Endothelial cell of umbilical vein (primary cell): Measurements from ENCODE around the gene OVOL1. TPM values are rescaled to one million over a fixed set of nuclear protein-coding genes. Genes with fewer than 3 reads are reported as not detected.

Source experiments
- BruUV-seq: library from RNA; stranded (reverse); fragments of 400-500 nt; replicated peaks from 2 replicates; lab custom pipeline; 2021; lab: Mats Ljungman, UMichigan
- CTCF ChIA-PET: fragments of 300-600, 350-600 bp; sonication (Branson Sonifier 250); formaldehyde crosslinking; loops from one replicate; lab custom pipeline; 2021; ENCODE audit warnings: antibody characterized with exemption, inconsistent platforms; lab: Charles Lee
- POLR2A ChIA-PET: fragments of 300-600, 350-600 bp; sonication (Branson Sonifier 250); formaldehyde crosslinking; loops from one replicate; lab custom pipeline; 2021; ENCODE audit warnings: antibody characterized with exemption, inconsistent platforms; lab: Charles Lee
- DNase-seq: peaks from one replicate; pipeline ENCODE4 v3.0.0-alpha.2; 2011; ENCODE audit warnings: low read depth, low spot score
- FAIRE-seq: peaks from 2 replicates; lab custom pipeline; 2011; peaks lifted over from hg19 to GRCh38; lab: Jason Lieb, UNC
- H2AFZ ChIP-seq: 2 replicates; pipeline ENCODE4 v1.6.0; 2012; ENCODE audit warnings: low read depth, low read length, control low read depth, inconsistent platforms
- H3K27ac ChIP-seq: 2 replicates; pipeline ENCODE4 v1.5.1; 2011; ENCODE audit warnings: low read depth, mild to moderate bottlenecking, control low read depth, low read length, moderate library complexity; ENCODE audit not compliant: insufficient read depth
- H3K27me3 ChIP-seq, 2 experiments: 2 replicates each; pipeline versions ENCODE4 v1.6.0 to v1.6.1; 2011; ENCODE audit warnings: low read length in 2 of 2, mixed read lengths in 1 of 2; ENCODE audit not compliant: control insufficient read depth in 2 of 2, insufficient read depth in 2 of 2
- H3K36me3 ChIP-seq, 2 experiments: 2 replicates in 1 of 2; 3 replicates in 1 of 2; pipeline ENCODE4 v1.5.1; 2011; ENCODE audit warnings: low read length in 2 of 2, mild to moderate bottlenecking in 1 of 2, moderate library complexity in 1 of 2; ENCODE audit not compliant: control insufficient read depth in 2 of 2, insufficient read depth in 2 of 2; ENCODE audit errors: extremely low read depth in 1 of 2
- H3K4me1 ChIP-seq: 3 replicates; pipeline ENCODE4 v1.5.1; 2011; ENCODE audit warnings: mild to moderate bottlenecking, low read length; ENCODE audit not compliant: control insufficient read depth, insufficient read depth; ENCODE audit errors: extremely low read depth
- H3K4me2 ChIP-seq: 2 replicates; pipeline ENCODE4 v1.6.1; 2011; ENCODE audit warnings: low read length, control low read depth, mixed read lengths; ENCODE audit not compliant: insufficient read depth
- H3K4me3 ChIP-seq, 3 experiments: fragments of 200-600 bp in 1 of 3; sonication (generic), shearing (Covaris generic) in 1 of 3; replicated peaks in 1 of 3; 2 replicates each; pipeline ENCODE4 v1.5.1; 2011 to 2016; ENCODE audit warnings: control low read depth in 3 of 3, low read length in 3 of 3, mild to moderate bottlenecking in 2 of 3, inconsistent platforms in 1 of 3, low read depth in 1 of 3, moderate library complexity in 1 of 3; ENCODE audit not compliant: insufficient read depth in 1 of 3
- H3K79me2 ChIP-seq: 2 replicates; pipeline ENCODE4 v1.6.0; 2012; ENCODE audit warnings: low read length, inconsistent platforms; ENCODE audit not compliant: control insufficient read depth, insufficient read depth
- H3K9ac ChIP-seq: replicated peaks from 2 replicates; pipeline ENCODE3; 2011; ENCODE audit warnings: low read length, control low read depth; ENCODE audit not compliant: insufficient read depth; ENCODE audit errors: extremely low read depth
- H3K9me1 ChIP-seq: replicated peaks from 3 replicates; pipeline ENCODE4 v1.6.0; 2011; ENCODE audit warnings: mild to moderate bottlenecking, low read length; ENCODE audit not compliant: control insufficient read depth, insufficient read depth; ENCODE audit errors: extremely low read depth
- H3K9me3 ChIP-seq: replicated peaks from 2 replicates; pipeline ENCODE4 v1.5.1; 2012; ENCODE audit warnings: low read length, inconsistent platforms; ENCODE audit not compliant: control insufficient read depth, insufficient read depth
- H4K20me1 ChIP-seq: replicated peaks from 2 replicates; pipeline ENCODE3; 2011; ENCODE audit warnings: mild to moderate bottlenecking, low read length; ENCODE audit not compliant: control insufficient read depth, insufficient read depth; ENCODE audit errors: extremely low read depth
- POLR2A ChIP-seq: IDR thresholded peaks from 2 replicates; pipeline ENCODE4 v1.6.1; 2012; ENCODE audit warnings: low read depth, mild to moderate bottlenecking, control low read depth, low read length
- dilution Hi-C: fragments of 300-500 bp; cut with MboI; formaldehyde crosslinking; loops from one replicate; pipeline ENCODE4 v1.15.0; 2019; ENCODE audit warnings: low sequenced_read_pairs; ENCODE audit not compliant: extremely low pct_ligation_motif_present
- intact Hi-C: fragments of 100-400 bp; cut with micrococcal nuclease; formaldehyde crosslinking; loops from one replicate; pipeline ENCODE4 v1.10.0; 2022
- polyA plus RNA-seq, 4 experiments: library from polyadenylated mRNA; depleted of rRNA in 3 of 4; stranded (reverse) in 3 of 4; unstranded in 1 of 4; fragments of >200 nt; gene quantifications; 2 replicates each; pipeline versions ENCODE4 v1.2.1 to v1.2.3, GENCODE V29; 2011 to 2012; ENCODE audit warnings: missing spikeins in 1 of 4
- total RNA-seq: library from RNA; stranded (reverse); gene quantifications from 2 replicates; pipeline ENCODE4 v1.2.3, GENCODE V29; 2021
- TF ChIP-seq, protein P1 (sequence below): IDR thresholded peaks from 2 replicates; pipeline ENCODE4 v1.6.1; 2011; ENCODE audit not compliant: insufficient read depth, insufficient read length
- TF ChIP-seq, protein P2 (sequence below), 2 donors: IDR thresholded peaks; 1 replicate in 1 of 2; 2 replicates in 1 of 2; pipeline ENCODE4 v1.5.1; 2011; ENCODE audit warnings: low read length in 2 of 2, mild to moderate bottlenecking in 2 of 2, moderate library complexity in 2 of 2, control low read depth in 1 of 2, inconsistent platforms in 1 of 2, low read depth in 1 of 2; ENCODE audit not compliant: insufficient read depth in 1 of 2; ENCODE audit errors: extremely low read depth in 1 of 2

The OVOL1 gene
- total and polyA plus RNA-seq, 2 donors (not counting 3 experiments of a cell fraction or from before 2014, with no cell fraction given), result not detected

GRCh38 chr11:65811764-65812475, 25.1 kb downstream of the OVOL1 start:
- Histone ChIP-seq H4K20me1 (no peaks in the 10 kb centered on the region), H3K79me2 (no peaks in the 10 kb centered on the region), H3K9ac (no peak overlapping the region), H3K36me3 (no peaks in the 10 kb centered on the region), H2AFZ (no peak overlapping the region), H3K4me2 (no peak overlapping the region), H3K27me3 (peaks cover 10% of the 10 kb centered on the region in 2 experiments), H3K9me3 (no peaks in the 10 kb centered on the region), H3K4me3 (no peak overlapping the region), H3K9me1 (no peaks in the 10 kb centered on the region), H3K27ac (no peak overlapping the region), H3K4me1 (no peaks in the 10 kb centered on the region)
- POLR2A ChIA-PET, result no interaction called here
- FAIRE-seq, result no peak
- TF ChIP-seq, protein P1, sequence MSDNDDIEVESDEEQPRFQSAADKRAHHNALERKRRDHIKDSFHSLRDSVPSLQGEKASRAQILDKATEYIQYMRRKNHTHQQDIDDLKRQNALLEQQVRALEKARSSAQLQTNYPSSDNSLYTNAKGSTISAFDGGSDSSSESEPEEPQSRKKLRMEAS, result no peak
- TF ChIP-seq, protein P2, sequence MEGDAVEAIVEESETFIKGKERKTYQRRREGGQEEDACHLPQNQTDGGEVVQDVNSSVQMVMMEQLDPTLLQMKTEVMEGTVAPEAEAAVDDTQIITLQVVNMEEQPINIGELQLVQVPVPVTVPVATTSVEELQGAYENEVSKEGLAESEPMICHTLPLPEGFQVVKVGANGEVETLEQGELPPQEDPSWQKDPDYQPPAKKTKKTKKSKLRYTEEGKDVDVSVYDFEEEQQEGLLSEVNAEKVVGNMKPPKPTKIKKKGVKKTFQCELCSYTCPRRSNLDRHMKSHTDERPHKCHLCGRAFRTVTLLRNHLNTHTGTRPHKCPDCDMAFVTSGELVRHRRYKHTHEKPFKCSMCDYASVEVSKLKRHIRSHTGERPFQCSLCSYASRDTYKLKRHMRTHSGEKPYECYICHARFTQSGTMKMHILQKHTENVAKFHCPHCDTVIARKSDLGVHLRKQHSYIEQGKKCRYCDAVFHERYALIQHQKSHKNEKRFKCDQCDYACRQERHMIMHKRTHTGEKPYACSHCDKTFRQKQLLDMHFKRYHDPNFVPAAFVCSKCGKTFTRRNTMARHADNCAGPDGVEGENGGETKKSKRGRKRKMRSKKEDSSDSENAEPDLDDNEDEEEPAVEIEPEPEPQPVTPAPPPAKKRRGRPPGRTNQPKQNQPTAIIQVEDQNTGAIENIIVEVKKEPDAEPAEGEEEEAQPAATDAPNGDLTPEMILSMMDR (IDR thresholded peaks at IDR 0.05; ENCODE audit: extremely low read depth in 1 of 2, insufficient read depth in 1 of 2, low read depth in 1 of 2, low read length in 2 of 2), result no peak
- no peak for TF ChIP-seq POLR2A
- no TSS peak for BruUV-seq
- DNase-seq, result no peak
- dilution Hi-C loops (no loop called here), intact Hi-C loops (no loop called here)
- CTCF ChIA-PET, result interaction anchor here (0.8 to 3.3 kb wide), 6 partner anchors 10 to 83 kb away, joined by 3 to 28 read pairs (median 4); partner anchors contain the start of genes AP5B1 and SNX32
